ENCODE measurements around the gene DFFA. TPM values are rescaled to one million over a fixed set of nuclear protein-coding genes. Genes with fewer than 3 reads are reported as not detected.

DFFA gene
- polyA plus RNA-seq, 3 donors: 11.0 to 17.8 (median 17.3) TPM

- WGBS (ENCODE audit: insufficient coverage): 100% methylated on average over 2 of the region's 6 CpGs
- Histone ChIP-seq H4K20me1 (ENCODE audit: insufficient read depth, low read length) (no peaks in the 10 kb centered on the region), H3K9me3 (replicated peaks in 1 of 2; ENCODE audit: control insufficient read depth in 1 of 2, insufficient read depth in 1 of 2, low read length in 2 of 2) (no peaks in the 10 kb centered on the region), H3K36me3 (replicated peaks in 1 of 2; ENCODE audit: control insufficient read depth in 1 of 2, insufficient read depth in 2 of 2, low read length in 2 of 2) (no peaks in the 10 kb centered on the region), H3K4me2 (replicated peaks; ENCODE audit: extremely low read depth, low read length, poor library complexity, severe bottlenecking) (no peak overlapping the region), H3K27ac (ENCODE audit: low read depth in 1 of 2, low read length in 2 of 2) (no peak overlapping the region), H3K4me1 (ENCODE audit: control insufficient read depth in 1 of 2, insufficient read depth in 2 of 2, low read length in 2 of 2) (no peaks in the 10 kb centered on the region), H3K79me2 (ENCODE audit: insufficient read depth, low read length) (no peaks in the 10 kb centered on the region), H3K9ac (ENCODE audit: insufficient read depth, low read length, poor library complexity, severe bottlenecking) (no peak overlapping the region), H3K4me3 (replicated peaks in 1 of 3; ENCODE audit: low read depth in 2 of 3, low read length in 3 of 3) (no peak overlapping the region), H2AFZ (ENCODE audit: insufficient read depth, low read depth, low read length, poor library complexity, severe bottlenecking) (no peak overlapping the region), H3K27me3 (ENCODE audit: control insufficient read depth in 2 of 2, insufficient read depth in 2 of 2, low read length in 2 of 2) (no peaks in the 10 kb centered on the region)
- Mint-ChIP-seq H3K36me3 (peaks cover 3 to 11% of the 10 kb centered on the region in 2 donors), H3K27ac (peak overlapping the region in 1 of 7 donors; percentile 18), H3K4me3 (no peak overlapping the region), H3K4me1 (no peaks in the 10 kb centered on the region), H3K27me3 (ENCODE audit: low read depth in 3 of 3) (peaks cover 0 to 2% (median 0%) of the 10 kb centered on the region in 3 donors), H3K9me3 (no peaks in the 10 kb centered on the region)
- DNase-seq: no peak
- intact Hi-C loops (cut with micrococcal nuclease): no loop called here
- TF ChIP-seq CTCF (IDR thresholded peaks at IDR 0.05): no peak
These were observed 28.1 kb downstream of the DFFA start for GRCh38 chr1:10444248-10444647.

GRCh38 chr1:10440794-10441193 lies 31.5 kb downstream of the DFFA start:
- no peak for TF ChIP-seq CTCF (IDR thresholded peaks at IDR 0.05)
- H3K9me3 ChIP-seq (replicated peaks in 1 of 2; ENCODE audit: control insufficient read depth in 1 of 2, insufficient read depth in 1 of 2, low read length in 2 of 2): no peaks in the 10 kb centered on the region
- no peaks in the 10 kb centered on the region for H3K4me1 Mint-ChIP-seq
- H2AFZ ChIP-seq (ENCODE audit: insufficient read depth, low read depth, low read length, poor library complexity, severe bottlenecking): no peak overlapping the region
- no peak overlapping the region for H3K9ac ChIP-seq (ENCODE audit: insufficient read depth, low read length, poor library complexity, severe bottlenecking)
- H3K9me3 Mint-ChIP-seq: no peaks in the 10 kb centered on the region
- no peak overlapping the region for H3K27ac ChIP-seq (ENCODE audit: low read depth in 1 of 2, low read length in 2 of 2)
- no peaks in the 10 kb centered on the region for H3K79me2 ChIP-seq (ENCODE audit: insufficient read depth, low read length)
- intact Hi-C loops (cut with micrococcal nuclease): no loop called here
- no peak overlapping the region for H3K4me3 ChIP-seq (replicated peaks in 1 of 3; ENCODE audit: low read depth in 2 of 3, low read length in 3 of 3)
- no peak overlapping the region for H3K4me2 ChIP-seq (replicated peaks; ENCODE audit: extremely low read depth, low read length, poor library complexity, severe bottlenecking)
- no peaks in the 10 kb centered on the region for H3K4me1 ChIP-seq (ENCODE audit: control insufficient read depth in 1 of 2, insufficient read depth in 2 of 2, low read length in 2 of 2)
- 93% methylated on average over 3 of the region's 5 CpGs for WGBS (ENCODE audit: insufficient coverage)
- no peak for DNase-seq
- H3K27me3 ChIP-seq (ENCODE audit: control insufficient read depth in 2 of 2, insufficient read depth in 2 of 2, low read length in 2 of 2): no peaks in the 10 kb centered on the region
- no peaks in the 10 kb centered on the region for H3K36me3 ChIP-seq (replicated peaks in 1 of 2; ENCODE audit: control insufficient read depth in 1 of 2, insufficient read depth in 2 of 2, low read length in 2 of 2)
- peaks cover 3 to 13% of the 10 kb centered on the region in 2 donors for H3K36me3 Mint-ChIP-seq
- H3K27ac Mint-ChIP-seq: no peak overlapping the region
- no peaks in the 10 kb centered on the region for H4K20me1 ChIP-seq (ENCODE audit: insufficient read depth, low read length)
- H3K27me3 Mint-ChIP-seq (ENCODE audit: low read depth in 3 of 3): peaks cover 0 to 2% (median 0%) of the 10 kb centered on the region in 3 donors
- no peak overlapping the region for H3K4me3 Mint-ChIP-seq

Data from CD14-positive monocyte (primary cell).